HL-60 (cell line): ENCODE results near the gene FECH.
A peak's percentile ranks its signal among the peaks of the same experiment; 100 is the strongest.
"Not testable (repeated sequence)": the region's sequence is repeated elsewhere in the genome, so short reads cannot be mapped to it uniquely, and the experiment has no call there.

Experiments used
- DNase-seq, 2 experiments: peaks; one replicate each; pipeline ENCODE4 v3.0.0-alpha.2; 2010 to 2020; ENCODE audit warnings: low read depth in 1 of 2, low spot score in 1 of 2
- H3K27ac ChIP-seq: fragments of 250-450 bp; sonication (Bioruptor Pico); replicated peaks from 2 replicates; pipeline ENCODE4 v1.5.1; 2020; ENCODE audit warnings: mild to moderate bottlenecking, moderate library complexity
- H3K27me3 ChIP-seq: fragments of 250-450 bp; sonication (Bioruptor Pico); 2 replicates; pipeline ENCODE4 v1.5.1; 2021; ENCODE audit warnings: mild to moderate bottlenecking, moderate library complexity; ENCODE audit not compliant: insufficient read depth, poor library complexity, severe bottlenecking
- H3K4me3 ChIP-seq: replicated peaks from 2 replicates; pipeline ENCODE4 v1.5.1; 2011; ENCODE audit warnings: mild to moderate bottlenecking, control low read depth, low read length; ENCODE audit not compliant: insufficient read depth
- CTCF ChIP-seq: IDR thresholded peaks from one replicate; pipeline ENCODE4 v1.5.1; 2011; ENCODE audit warnings: low read length, control low read depth, inconsistent platforms; ENCODE audit not compliant: insufficient read depth
- GABPA ChIP-seq: IDR thresholded peaks from 2 replicates; pipeline ENCODE4 v1.6.1; 2012; ENCODE audit warnings: low read depth
- POLR2AphosphoS5 ChIP-seq: IDR thresholded peaks from 2 replicates; pipeline ENCODE4 v1.6.1; 2012; ENCODE audit warnings: low read depth
- REST ChIP-seq: IDR thresholded peaks from 2 replicates; pipeline ENCODE4 v1.6.1; 2012; ENCODE audit warnings: low read depth; ENCODE audit not compliant: insufficient replicate concordance
- SPI1 ChIP-seq: IDR thresholded peaks from 2 replicates; pipeline ENCODE4 v1.6.1; 2012; ENCODE audit warnings: low read depth, mild to moderate bottlenecking, borderline replicate concordance

FECH gene

DNA sequence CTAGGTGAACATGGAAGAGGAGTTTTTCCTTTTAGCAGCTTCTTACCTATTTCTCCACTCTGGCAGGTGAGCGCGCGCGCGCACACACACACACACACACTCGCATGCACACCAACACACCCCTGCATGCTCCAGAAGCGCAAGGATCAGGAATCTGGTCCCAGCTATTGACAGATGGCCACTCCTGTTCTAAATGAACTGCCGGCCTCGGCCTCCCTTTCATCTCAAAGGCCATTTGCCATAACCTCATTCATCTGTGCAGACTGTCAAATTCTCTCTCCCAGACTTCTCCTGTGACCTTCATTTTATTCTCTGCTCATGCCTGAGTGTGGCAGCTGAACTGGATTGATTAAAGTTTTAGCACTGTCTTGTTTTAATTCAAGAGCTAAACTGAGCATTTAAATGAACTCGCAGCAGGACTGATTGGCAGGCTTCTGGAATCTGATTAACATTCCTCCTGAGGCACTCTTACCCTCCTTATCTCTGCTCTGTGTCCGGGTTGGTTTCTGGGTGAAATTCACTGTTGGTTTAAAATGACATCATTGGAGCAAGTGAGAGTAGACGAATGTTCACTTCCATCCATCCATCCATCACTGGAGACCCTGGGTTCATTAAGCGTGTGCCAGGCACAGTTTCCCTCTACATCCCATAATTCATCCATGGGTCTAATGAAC, 58.8 kb downstream of the FECH start:
- TF ChIP-seq CTCF: no peak
- Histone ChIP-seq H3K27ac (no peak overlapping the region), H3K4me3 (no peak overlapping the region), H3K27me3 (no peaks in the 10 kb centered on the region)
- no peak for DNase-seq

DNA sequence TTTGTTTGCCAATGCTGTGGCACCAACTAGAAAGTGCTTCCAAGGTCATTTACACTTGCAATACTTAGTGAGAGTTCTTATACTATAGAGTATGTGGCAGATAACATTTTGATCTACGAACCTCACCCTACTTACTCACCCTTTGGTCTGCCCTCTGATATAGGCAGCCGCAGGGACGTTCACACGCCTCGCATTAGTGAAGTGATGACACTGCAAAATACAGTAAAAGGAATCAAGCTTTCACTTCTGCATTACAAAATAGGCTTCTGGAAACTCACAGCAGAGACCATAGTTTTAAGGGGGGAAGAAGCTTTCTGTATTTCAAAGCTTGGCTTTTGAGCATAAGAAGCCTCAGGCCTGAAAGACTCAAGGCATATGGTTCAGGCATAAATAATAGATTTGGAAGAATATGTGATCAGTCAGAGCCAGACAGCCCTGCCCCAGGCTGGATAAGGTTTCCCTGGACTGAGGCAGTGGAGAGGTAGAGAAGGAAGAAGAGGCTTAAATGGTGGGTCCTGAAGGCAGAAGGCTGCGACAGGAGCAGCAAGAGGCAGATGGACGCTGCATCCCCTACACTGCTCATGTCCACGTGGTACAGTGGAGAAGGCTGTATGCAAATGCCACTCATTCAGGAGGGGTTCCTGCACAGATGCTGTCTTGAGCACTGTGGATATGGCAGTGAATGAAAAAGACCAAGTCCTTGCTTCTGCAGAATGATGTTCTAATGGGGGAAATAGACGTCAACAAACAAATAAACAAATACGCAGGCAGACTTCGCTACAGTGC, 63.1 kb downstream of the FECH start:
- Histone ChIP-seq H3K27ac (no peak overlapping the region), H3K27me3 (no peaks in the 10 kb centered on the region), H3K4me3 (no peak overlapping the region)
- TF ChIP-seq POLR2AphosphoS5: no peak
- peak; percentile 49; the same call in 1 of the 2 replicates for TF ChIP-seq SPI1
- peak; percentile 31 to 37 for DNase-seq

GRCh38 chr18:57522348-57522747, 64.2 kb downstream of the FECH start:
- not testable (repeated sequence) for H3K27me3 ChIP-seq, H3K4me3 ChIP-seq, DNase-seq, H3K27ac ChIP-seq

GRCh38 chr18:57519668-57520424, 66.7 kb downstream of the FECH start:
- DNase-seq: no peak
- TF ChIP-seq REST (no peak), GABPA (no peak), CTCF (no peak), SPI1 (no peak), POLR2AphosphoS5 (no peak)
- no peaks in the 10 kb centered on the region for H3K27me3 ChIP-seq
- H3K4me3 ChIP-seq: no peak overlapping the region
- H3K27ac ChIP-seq: no peak overlapping the region

- no peak for DNase-seq
- TF ChIP-seq SPI1: no peak
- no peak for TF ChIP-seq GABPA
- no peak for TF ChIP-seq CTCF
- no peak for TF ChIP-seq POLR2AphosphoS5
- no peak for TF ChIP-seq REST
- H3K4me3 ChIP-seq: no peak overlapping the region
- H3K27me3 ChIP-seq: no peaks in the 10 kb centered on the region
- H3K27ac ChIP-seq: no peak overlapping the region
These were observed 68.0 kb downstream of the FECH start for GRCh38 chr18:57518533-57518932.
